ENCODE measurements around the gene NEK7. TPM values are rescaled to one million over a fixed set of nuclear protein-coding genes. Genes with fewer than 3 reads are reported as not detected.

The NEK7 gene
- polyA plus RNA-seq, 1 donor (not counting 4 experiments of a cell fraction or from before 2014, with no cell fraction given): 56.8 TPM

- Histone ChIP-seq H2AFZ (ENCODE audit: control insufficient read depth, low read length) (no peak overlapping the region), H3K4me3 (ENCODE audit: control insufficient read depth in 2 of 3, extremely low read depth in 1 of 3, insufficient read depth in 2 of 3, low read depth in 1 of 3, low read length in 3 of 3) (no peak overlapping the region), H3K27ac (ENCODE audit: control insufficient read depth, insufficient read depth, low read length) (no peak overlapping the region), H3K9me1 (ENCODE audit: control insufficient read depth, extremely low read depth, insufficient read depth, low read length) (no peaks in the 10 kb centered on the region), H3K4me2 (ENCODE audit: control insufficient read depth, extremely low read depth, insufficient read depth, low read depth, low read length) (no peak overlapping the region), H4K20me1 (ENCODE audit: control insufficient read depth, extremely low read depth, insufficient read depth, low read length) (no peaks in the 10 kb centered on the region), H3K36me3 (ENCODE audit: control insufficient read depth in 2 of 2, extremely low read depth in 1 of 2, insufficient read depth in 2 of 2, low read length in 2 of 2) (no peaks in the 10 kb centered on the region), H3K9me3 (ENCODE audit: control insufficient read depth, low read depth, low read length) (no peaks in the 10 kb centered on the region), H3K27me3 (ENCODE audit: control insufficient read depth, extremely low read depth, insufficient read depth, low read length) (no peaks in the 10 kb centered on the region), H3K9ac (ENCODE audit: control insufficient read depth, extremely low read depth, insufficient read depth, low read length) (no peak overlapping the region), H3K79me2 (ENCODE audit: control insufficient read depth, insufficient read depth, low read length) (no peaks in the 10 kb centered on the region), H3K4me1 (ENCODE audit: control insufficient read depth, extremely low read depth, insufficient read depth, low read length) (peaks cover 30% of the 10 kb centered on the region)
- no peak for DNase-seq (ENCODE audit: low read depth, low spot score)
- FAIRE-seq: no peak
- TF ChIP-seq EZH2 (IDR thresholded peaks at IDR 0.05; ENCODE audit: low read length) (no peak), CTCF (optimal IDR thresholded peaks at IDR 0.05 in 1 of 3, IDR thresholded peaks at IDR 0.05 in 1 of 3, conservative IDR thresholded peaks at IDR 0.05 in 1 of 3; ENCODE audit: extremely low read depth in 1 of 3, insufficient read depth in 2 of 3, low read length in 3 of 3) (no peak)
- dilution Hi-C loops (cut with MboI; ENCODE audit: extremely low pct_ligation_motif_present, low sequenced_read_pairs): no loop called here
Observed at GRCh38 chr1:198276241-198276640, 119.4 kb downstream of the NEK7 start.

- Histone ChIP-seq H3K4me3 (ENCODE audit: control insufficient read depth in 2 of 3, extremely low read depth in 1 of 3, insufficient read depth in 2 of 3, low read depth in 1 of 3, low read length in 3 of 3) (no peak overlapping the region), H3K79me2 (ENCODE audit: control insufficient read depth, insufficient read depth, low read length) (no peaks in the 10 kb centered on the region), H3K27ac (ENCODE audit: control insufficient read depth, insufficient read depth, low read length) (peak overlapping the region; percentile 6), H3K9ac (ENCODE audit: control insufficient read depth, extremely low read depth, insufficient read depth, low read length) (no peak overlapping the region), H3K4me2 (ENCODE audit: control insufficient read depth, extremely low read depth, insufficient read depth, low read depth, low read length) (peak overlapping the region; percentile 23), H3K36me3 (ENCODE audit: control insufficient read depth in 2 of 2, extremely low read depth in 1 of 2, insufficient read depth in 2 of 2, low read length in 2 of 2) (no peaks in the 10 kb centered on the region), H3K4me1 (ENCODE audit: control insufficient read depth, extremely low read depth, insufficient read depth, low read length) (peaks cover 34% of the 10 kb centered on the region), H3K9me1 (ENCODE audit: control insufficient read depth, extremely low read depth, insufficient read depth, low read length) (no peaks in the 10 kb centered on the region), H4K20me1 (ENCODE audit: control insufficient read depth, extremely low read depth, insufficient read depth, low read length) (no peaks in the 10 kb centered on the region), H3K27me3 (ENCODE audit: control insufficient read depth, extremely low read depth, insufficient read depth, low read length) (no peaks in the 10 kb centered on the region), H2AFZ (ENCODE audit: control insufficient read depth, low read length) (no peak overlapping the region), H3K9me3 (ENCODE audit: control insufficient read depth, low read depth, low read length) (no peaks in the 10 kb centered on the region)
- DNase-seq (ENCODE audit: low read depth, low spot score): no peak
- TF ChIP-seq CTCF (optimal IDR thresholded peaks at IDR 0.05 in 1 of 3, IDR thresholded peaks at IDR 0.05 in 1 of 3, conservative IDR thresholded peaks at IDR 0.05 in 1 of 3; ENCODE audit: extremely low read depth in 1 of 3, insufficient read depth in 2 of 3, low read length in 3 of 3) (no peak), EZH2 (IDR thresholded peaks at IDR 0.05; ENCODE audit: low read length) (no peak)
- dilution Hi-C loops (cut with MboI; ENCODE audit: extremely low pct_ligation_motif_present, low sequenced_read_pairs): no loop called here
- FAIRE-seq: no peak
Observed at GRCh38 chr1:198278943-198279342, 122.1 kb downstream of the NEK7 start.

Measured in keratinocyte (primary cell).